Measurements from ENCODE around the gene SCD5. TPM values are rescaled to one million over a fixed set of nuclear protein-coding genes. Genes with fewer than 3 reads are reported as not detected.

The SCD5 gene
- total and polyA plus RNA-seq, 9 of the 15 experiments (the other 6 are each of a cell fraction or from before 2014, with no cell fraction given): 0.01 to 0.20 (median 0.03) TPM; not detected in 5

DNA sequence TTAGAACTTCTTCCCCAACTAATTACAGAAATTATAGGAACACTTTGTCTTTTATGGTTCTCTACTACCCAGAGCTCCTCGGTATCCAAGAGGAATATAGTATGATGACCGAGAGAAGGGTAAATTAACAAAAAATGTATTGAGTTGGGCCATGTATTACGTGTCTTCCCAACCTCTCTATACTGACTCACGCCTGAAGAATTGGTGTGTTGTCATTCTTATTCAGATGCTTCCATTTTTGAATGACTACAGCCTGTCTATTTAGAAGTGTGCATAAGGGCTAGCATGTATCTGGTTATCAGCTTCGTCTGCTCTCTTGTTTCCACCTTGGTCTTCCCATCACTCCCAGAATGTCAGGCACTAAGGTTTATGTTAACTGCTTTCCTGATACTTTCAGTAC lies 24.5 kb upstream of the SCD5 start:
- FAIRE-seq (no peak), DNase-seq (ENCODE audit: extremely low read depth in 1 of 4, low spot score in 3 of 4) (no peak), ATAC-seq (no peak)
- TF ChIP-seq CAMTA2 (CRISPR knock-in tag; conservative IDR thresholded peaks at IDR 0.05) (no peak), TAF15 (IDR thresholded peaks at IDR 0.05; ENCODE audit: low read depth, low read length) (no peak), CREM (IDR thresholded peaks at IDR 0.05; ENCODE audit: low read depth) (no peak), SRF (CRISPR knock-in tag; IDR thresholded peaks at IDR 0.05) (no peak), FOXJ2 (tag; IDR thresholded peaks at IDR 0.05) (no peak), ZNF23 (CRISPR knock-in tag; IDR thresholded peaks at IDR 0.05) (no peak), U2AF2 (optimal IDR thresholded peaks at IDR 0.05; ENCODE audit: low read depth, low read length) (no peak), SRSF1 (IDR thresholded peaks at IDR 0.05; ENCODE audit: low read depth, low read length) (no peak)
- TF ChIP-seq, protein P1, sequence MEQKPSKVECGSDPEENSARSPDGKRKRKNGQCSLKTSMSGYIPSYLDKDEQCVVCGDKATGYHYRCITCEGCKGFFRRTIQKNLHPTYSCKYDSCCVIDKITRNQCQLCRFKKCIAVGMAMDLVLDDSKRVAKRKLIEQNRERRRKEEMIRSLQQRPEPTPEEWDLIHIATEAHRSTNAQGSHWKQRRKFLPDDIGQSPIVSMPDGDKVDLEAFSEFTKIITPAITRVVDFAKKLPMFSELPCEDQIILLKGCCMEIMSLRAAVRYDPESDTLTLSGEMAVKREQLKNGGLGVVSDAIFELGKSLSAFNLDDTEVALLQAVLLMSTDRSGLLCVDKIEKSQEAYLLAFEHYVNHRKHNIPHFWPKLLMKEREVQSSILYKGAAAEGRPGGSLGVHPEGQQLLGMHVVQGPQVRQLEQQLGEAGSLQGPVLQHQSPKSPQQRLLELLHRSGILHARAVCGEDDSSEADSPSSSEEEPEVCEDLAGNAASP (IDR thresholded peaks at IDR 0.05): no peak
- WGBS (ENCODE audit: insufficient coverage, low coverage, missing lambda C conversion rate): 87% methylated on average over 5 of the region's 5 CpGs
- Histone ChIP-seq H3K9me3 (replicated peaks; ENCODE audit: control insufficient read depth, insufficient read depth, low read depth, low read length) (no peaks in the 10 kb centered on the region), H3K36me3 (ENCODE audit: control insufficient read depth, insufficient read depth, low read length) (peaks cover 90% of the 10 kb centered on the region), H3K4me2 (ENCODE audit: insufficient read depth, low read length) (no peak overlapping the region), H4K20me1 (replicated peaks; ENCODE audit: control insufficient read depth, insufficient read depth, low read length) (no peaks in the 10 kb centered on the region), H3K4me3 (no peak overlapping the region), H3K27me3 (ENCODE audit: control insufficient read depth in 2 of 2, insufficient read depth in 2 of 2, low read length in 2 of 2) (no peaks in the 10 kb centered on the region), H3K27ac (ENCODE audit: extremely low read depth, low read depth, low read length) (no peak overlapping the region), H2AFZ (ENCODE audit: low read depth, low read length) (no peak overlapping the region), H3K4me1 (replicated peaks in 1 of 2; ENCODE audit: control insufficient read depth in 2 of 2, insufficient read depth in 2 of 2, low read length in 2 of 2) (no peaks in the 10 kb centered on the region), H3K9ac (ENCODE audit: insufficient read depth in 1 of 2, low read depth in 2 of 2, low read length in 2 of 2) (no peak overlapping the region), H3K9me1 (ENCODE audit: control insufficient read depth, insufficient read depth, low read length) (no peaks in the 10 kb centered on the region), H3K79me2 (ENCODE audit: control insufficient read depth, insufficient read depth, low read length) (no peaks in the 10 kb centered on the region)
- in situ Hi-C loops (cut with MboI) (no loop called here), intact Hi-C loops (cut with micrococcal nuclease) (no loop called here)
- ChIA-PET CTCF (ENCODE audit: low intra/inter-chr PET ratio) (no interaction called here), POLR2A (no interaction called here)
- no TSS peak for BruUV-seq (replicated peaks)
